ENCODE data around the gene OR8B8.

The OR8B8 gene

GRCh38 chr11:124454552-124454951, 9.1 kb upstream of the OR8B8 start:
- H3K27ac ChIP-seq, result no peak overlapping the region
- no peak for DNase-seq (ENCODE audit: low read depth, low spot score)
- TF ChIP-seq FOXP2 (optimal IDR thresholded peaks at IDR 0.05; ENCODE audit: control extremely low read depth, extremely low read length, insufficient read depth) (no peak), POLR2AphosphoS5 (IDR thresholded peaks at IDR 0.05; ENCODE audit: borderline replicate concordance, low read depth, low read length) (no peak), EZH2 (IDR thresholded peaks at IDR 0.05) (no peak)

DNA sequence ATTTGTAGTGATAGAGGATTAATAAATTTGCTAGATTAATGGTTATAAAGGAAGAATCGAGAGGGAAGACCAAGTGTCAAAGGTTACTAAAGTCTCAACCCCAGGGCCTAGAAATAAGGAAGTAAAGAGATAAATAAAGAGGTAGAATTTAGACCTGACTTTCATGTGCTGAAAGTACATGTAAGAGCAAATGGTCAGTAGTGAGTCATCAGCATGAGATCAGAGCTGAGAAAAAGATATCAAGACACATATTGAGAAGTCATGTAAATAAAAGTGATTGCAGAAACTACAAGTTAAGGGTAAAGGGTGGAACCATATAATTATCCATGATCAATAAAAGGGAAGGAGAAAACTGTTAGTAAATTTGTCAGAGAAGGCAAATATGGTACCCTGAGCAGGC, 1.4 kb upstream of the OR8B8 start:
- no peak overlapping the region for H3K4me3 ChIP-seq
- no peaks in the 10 kb centered on the region for H3K36me3 ChIP-seq (ENCODE audit: insufficient read depth, low read length)
- no peaks in the 10 kb centered on the region for H3K9me3 ChIP-seq (ENCODE audit: low read depth, low read length)
- H3K9ac ChIP-seq (ENCODE audit: insufficient read length), result no peak overlapping the region
- TF ChIP-seq POLR2AphosphoS5 (IDR thresholded peaks at IDR 0.05; ENCODE audit: borderline replicate concordance, low read depth, low read length), result no peak
- TF ChIP-seq FOXP2 (optimal IDR thresholded peaks at IDR 0.05; ENCODE audit: control extremely low read depth, extremely low read length, insufficient read depth), result no peak
- TF ChIP-seq EZH2 (IDR thresholded peaks at IDR 0.05), result no peak
- no peak overlapping the region for H3K27ac ChIP-seq
- DNase-seq (ENCODE audit: low read depth, low spot score), result no peak

More at GRCh38 chr11:124454552-124454951, 9.1 kb upstream of the OR8B8 start:
- Histone ChIP-seq H3K4me3 (no peak overlapping the region), H3K9ac (ENCODE audit: insufficient read length) (no peak overlapping the region), H3K9me3 (ENCODE audit: low read depth, low read length) (no peaks in the 10 kb centered on the region), H3K36me3 (ENCODE audit: insufficient read depth, low read length) (no peaks in the 10 kb centered on the region)

DNA sequence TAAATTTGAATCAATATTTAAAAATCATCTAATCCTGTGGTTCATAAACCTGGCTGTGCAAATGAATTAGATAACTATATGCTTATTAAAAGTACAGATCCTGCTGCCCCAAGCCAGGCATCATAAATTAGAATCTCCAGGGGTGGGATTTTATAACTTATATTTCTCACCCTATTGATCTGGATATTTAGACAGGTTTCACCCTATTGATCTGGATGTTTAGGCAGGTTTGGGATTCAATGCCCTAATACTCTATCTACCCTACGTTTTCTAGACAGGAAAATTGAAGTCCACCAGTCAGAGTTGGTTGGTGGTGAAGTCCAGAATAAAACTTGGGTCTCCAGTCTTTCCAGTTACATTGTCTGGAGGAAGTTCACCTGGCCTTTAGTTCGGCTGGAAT, 2.6 kb downstream of the OR8B8 start:
- no peak overlapping the region for H3K27ac ChIP-seq
- no peak for DNase-seq (ENCODE audit: low read depth, low spot score)
- no peak for TF ChIP-seq EZH2 (IDR thresholded peaks at IDR 0.05)
- TF ChIP-seq POLR2AphosphoS5 (IDR thresholded peaks at IDR 0.05; ENCODE audit: borderline replicate concordance, low read depth, low read length), result no peak
- TF ChIP-seq FOXP2 (optimal IDR thresholded peaks at IDR 0.05; ENCODE audit: control extremely low read depth, extremely low read length, insufficient read depth), result no peak
- H3K9ac ChIP-seq (ENCODE audit: insufficient read length), result no peak overlapping the region
- H3K36me3 ChIP-seq (ENCODE audit: insufficient read depth, low read length), result no peaks in the 10 kb centered on the region
- no peaks in the 10 kb centered on the region for H3K9me3 ChIP-seq (ENCODE audit: low read depth, low read length)
- H3K4me3 ChIP-seq, result no peak overlapping the region

DNA sequence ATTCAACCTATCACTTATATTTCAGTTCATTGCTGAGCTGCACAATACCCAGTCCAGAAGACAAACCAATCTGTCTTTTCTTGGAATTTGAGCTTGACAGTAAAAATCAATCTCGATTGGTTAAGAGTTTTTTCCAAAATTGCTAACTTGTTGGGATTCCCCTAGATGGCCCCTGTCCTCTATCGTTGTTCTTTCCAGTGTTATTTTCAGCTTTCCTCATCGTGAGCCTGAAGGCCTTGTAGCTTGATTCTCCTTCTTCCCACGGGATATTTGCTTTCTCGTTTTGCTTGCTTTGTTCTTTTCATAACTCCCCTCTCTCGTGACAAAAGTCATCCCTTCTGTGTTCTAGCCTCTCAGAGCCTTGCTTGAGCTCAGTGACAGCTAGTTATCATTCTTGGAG, 3.1 kb downstream of the OR8B8 start:
- H3K4me3 ChIP-seq, result no peak overlapping the region
- H3K9ac ChIP-seq (ENCODE audit: insufficient read length), result no peak overlapping the region
- no peak for DNase-seq (ENCODE audit: low read depth, low spot score)
- no peaks in the 10 kb centered on the region for H3K36me3 ChIP-seq (ENCODE audit: insufficient read depth, low read length)
- TF ChIP-seq EZH2 (IDR thresholded peaks at IDR 0.05), result no peak
- TF ChIP-seq FOXP2 (optimal IDR thresholded peaks at IDR 0.05; ENCODE audit: control extremely low read depth, extremely low read length, insufficient read depth), result no peak
- TF ChIP-seq POLR2AphosphoS5 (IDR thresholded peaks at IDR 0.05; ENCODE audit: borderline replicate concordance, low read depth, low read length), result no peak
- H3K27ac ChIP-seq, result no peak overlapping the region
- H3K9me3 ChIP-seq (ENCODE audit: low read depth, low read length), result no peaks in the 10 kb centered on the region

GRCh38 chr11:124441519-124441918, 4.0 kb downstream of the OR8B8 start:
- no peak for DNase-seq (ENCODE audit: low read depth, low spot score)
- H3K9me3 ChIP-seq (ENCODE audit: low read depth, low read length), result no peaks in the 10 kb centered on the region
- H3K9ac ChIP-seq (ENCODE audit: insufficient read length), result no peak overlapping the region
- H3K36me3 ChIP-seq (ENCODE audit: insufficient read depth, low read length), result no peaks in the 10 kb centered on the region
- no peak overlapping the region for H3K4me3 ChIP-seq
- no peak for TF ChIP-seq FOXP2 (optimal IDR thresholded peaks at IDR 0.05; ENCODE audit: control extremely low read depth, extremely low read length, insufficient read depth)
- no peak for TF ChIP-seq POLR2AphosphoS5 (IDR thresholded peaks at IDR 0.05; ENCODE audit: borderline replicate concordance, low read depth, low read length)
- TF ChIP-seq EZH2 (IDR thresholded peaks at IDR 0.05), result no peak
- H3K27ac ChIP-seq, result no peak overlapping the region

- TF ChIP-seq EZH2 (IDR thresholded peaks at IDR 0.05) (no peak), FOXP2 (optimal IDR thresholded peaks at IDR 0.05; ENCODE audit: control extremely low read depth, extremely low read length, insufficient read depth) (no peak)
- Histone ChIP-seq H3K9ac (ENCODE audit: insufficient read length) (no peak overlapping the region), H3K36me3 (ENCODE audit: insufficient read depth, low read length) (no peaks in the 10 kb centered on the region), H3K9me3 (ENCODE audit: low read depth, low read length) (no peaks in the 10 kb centered on the region), H3K4me3 (no peak overlapping the region), H3K27ac (no peak overlapping the region)
- no peak for DNase-seq (ENCODE audit: low read depth, low spot score)
These were observed 4.4 kb downstream of the OR8B8 start for GRCh38 chr11:124441081-124441480.

DNA sequence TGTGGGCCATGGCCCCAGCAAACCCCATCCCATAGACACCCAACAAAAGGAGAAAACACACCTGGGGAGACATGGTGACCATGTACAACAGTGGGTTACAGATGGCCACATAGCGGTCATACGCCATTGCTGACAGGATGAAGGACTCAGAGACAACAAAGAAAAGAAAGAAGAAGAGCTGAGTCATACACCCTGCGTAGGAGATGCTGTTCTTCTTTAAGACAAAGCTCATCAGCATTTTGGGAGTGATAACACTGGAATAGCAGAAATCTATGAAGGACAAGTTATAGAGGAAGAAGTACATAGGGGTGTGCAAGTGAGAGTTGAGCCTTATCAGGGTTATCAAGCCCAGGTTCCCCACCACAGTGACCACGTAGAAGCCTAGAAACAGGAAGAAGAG, 4.9 kb downstream of the OR8B8 start:
- no peaks in the 10 kb centered on the region for H3K9me3 ChIP-seq (ENCODE audit: low read depth, low read length)
- H3K27ac ChIP-seq, result no peak overlapping the region
- DNase-seq (ENCODE audit: low read depth, low spot score), result no peak
- H3K4me3 ChIP-seq, result no peak overlapping the region
- no peak overlapping the region for H3K9ac ChIP-seq (ENCODE audit: insufficient read length)
- H3K36me3 ChIP-seq (ENCODE audit: insufficient read depth, low read length), result no peaks in the 10 kb centered on the region
- TF ChIP-seq POLR2AphosphoS5 (IDR thresholded peaks at IDR 0.05; ENCODE audit: borderline replicate concordance, low read depth, low read length) (no peak), EZH2 (IDR thresholded peaks at IDR 0.05) (no peak), FOXP2 (optimal IDR thresholded peaks at IDR 0.05; ENCODE audit: control extremely low read depth, extremely low read length, insufficient read depth) (no peak)

GRCh38 chr11:124434699-124435098, 10.8 kb downstream of the OR8B8 start:
- no peak overlapping the region for H3K27ac ChIP-seq
- no peaks in the 10 kb centered on the region for H3K36me3 ChIP-seq (ENCODE audit: insufficient read depth, low read length)
- TF ChIP-seq EZH2 (IDR thresholded peaks at IDR 0.05) (no peak), POLR2AphosphoS5 (IDR thresholded peaks at IDR 0.05; ENCODE audit: borderline replicate concordance, low read depth, low read length) (no peak), FOXP2 (optimal IDR thresholded peaks at IDR 0.05; ENCODE audit: control extremely low read depth, extremely low read length, insufficient read depth) (no peak)
- H3K9ac ChIP-seq (ENCODE audit: insufficient read length), result no peak overlapping the region
- no peak for DNase-seq (ENCODE audit: low read depth, low spot score)
- H3K9me3 ChIP-seq (ENCODE audit: low read depth, low read length), result no peaks in the 10 kb centered on the region
- no peak overlapping the region for H3K4me3 ChIP-seq

DNA sequence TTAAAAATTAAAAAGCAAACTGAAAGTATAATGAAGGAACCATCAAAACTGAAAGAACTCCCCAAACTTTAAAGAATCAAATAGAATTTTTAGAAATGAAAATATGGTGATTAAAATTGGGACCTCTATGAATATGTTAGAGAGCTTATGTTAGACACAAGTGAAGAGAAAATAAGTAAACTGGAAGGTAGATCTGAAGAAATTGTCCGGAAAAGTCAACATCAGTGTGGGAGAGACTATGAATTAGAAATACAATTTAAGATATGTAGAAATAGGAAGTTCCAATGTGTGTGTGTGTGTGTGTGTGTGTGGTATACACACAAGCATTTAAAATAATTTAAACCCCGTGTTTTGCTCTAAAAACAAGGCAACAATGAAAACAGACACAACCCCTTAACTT, 15.9 kb downstream of the OR8B8 start:
- H3K36me3 ChIP-seq (ENCODE audit: insufficient read depth, low read length), result no peaks in the 10 kb centered on the region
- no peak overlapping the region for H3K4me3 ChIP-seq
- H3K9me3 ChIP-seq (ENCODE audit: low read depth, low read length), result no peaks in the 10 kb centered on the region
- H3K9ac ChIP-seq (ENCODE audit: insufficient read length), result no peak overlapping the region
- DNase-seq (ENCODE audit: low read depth, low spot score), result no peak
- no peak overlapping the region for H3K27ac ChIP-seq
- TF ChIP-seq EZH2 (IDR thresholded peaks at IDR 0.05), result no peak

Data from SK-N-MC (cell line).